Osteoblast (primary cell): Measurements from ENCODE around the gene TMEM140. TPM values are rescaled to one million over a fixed set of nuclear protein-coding genes. Genes with fewer than 3 reads are reported as not detected.

Experiments
- DNase-seq: peaks from one replicate; pipeline ENCODE4 v3.0.0; 2011; ENCODE audit warnings: low spot score, mixed read lengths; ENCODE audit not compliant: insufficient read length; ENCODE audit errors: missing footprints
- H2AFZ ChIP-seq: 2 replicates; pipeline ENCODE4 v1.6.0; 2011; ENCODE audit warnings: mild to moderate bottlenecking, low read length
- H3K27ac ChIP-seq: 2 replicates; pipeline ENCODE4 v1.5.1; 2011; ENCODE audit warnings: mild to moderate bottlenecking, low read depth, low read length, moderate library complexity
- H3K27me3 ChIP-seq: 2 replicates; pipeline ENCODE4 v1.6.0; 2012; ENCODE audit warnings: mild to moderate bottlenecking, control low read depth, inconsistent platforms, low read length, moderate library complexity; ENCODE audit not compliant: insufficient read depth
- H3K36me3 ChIP-seq: 2 replicates; pipeline ENCODE4 v1.5.1; 2011; ENCODE audit warnings: mild to moderate bottlenecking, low read length, control low read depth, moderate library complexity; ENCODE audit not compliant: insufficient read depth
- H3K4me1 ChIP-seq: 2 replicates; pipeline ENCODE4 v1.5.1; 2011; ENCODE audit warnings: mild to moderate bottlenecking, low read length, control low read depth, moderate library complexity; ENCODE audit not compliant: insufficient read depth
- H3K4me2 ChIP-seq: 2 replicates; pipeline ENCODE4 v1.6.0; 2011; ENCODE audit warnings: mild to moderate bottlenecking, low read length; ENCODE audit not compliant: insufficient read depth
- H3K4me3 ChIP-seq: fragments of 200-600 bp; sonication (generic); 3 replicates; pipeline ENCODE4 v1.5.1; 2012; ENCODE audit warnings: mild to moderate bottlenecking, low read length, inconsistent platforms; ENCODE audit not compliant: insufficient read depth
- H3K79me2 ChIP-seq: 2 replicates; pipeline ENCODE4 v1.6.0; 2012; ENCODE audit warnings: mild to moderate bottlenecking, low read length, control low read depth, inconsistent platforms; ENCODE audit not compliant: insufficient read depth
- H3K9me3 ChIP-seq: 2 replicates; pipeline ENCODE4 v1.5.1; 2011; ENCODE audit warnings: low read depth, low read length, control low read depth
- H4K20me1 ChIP-seq: 2 replicates; pipeline ENCODE4 v1.6.0; 2012; ENCODE audit warnings: mild to moderate bottlenecking, low read length, control low read depth; ENCODE audit not compliant: insufficient read depth
- total RNA-seq: library from RNA; depleted of rRNA; stranded (reverse); fragments of >200 nt; gene quantifications from 2 replicates; pipeline ENCODE4 v1.2.3, GENCODE V29; 2012
- TF ChIP-seq, protein P1 (sequence below): IDR thresholded peaks from 2 replicates; pipeline ENCODE4 v1.5.1; 2011; ENCODE audit warnings: mild to moderate bottlenecking, low read depth, low read length, moderate library complexity; ENCODE audit errors: extremely low read depth

The TMEM140 gene
- total RNA-seq, 1 donor, result 14.1 TPM

DNA sequence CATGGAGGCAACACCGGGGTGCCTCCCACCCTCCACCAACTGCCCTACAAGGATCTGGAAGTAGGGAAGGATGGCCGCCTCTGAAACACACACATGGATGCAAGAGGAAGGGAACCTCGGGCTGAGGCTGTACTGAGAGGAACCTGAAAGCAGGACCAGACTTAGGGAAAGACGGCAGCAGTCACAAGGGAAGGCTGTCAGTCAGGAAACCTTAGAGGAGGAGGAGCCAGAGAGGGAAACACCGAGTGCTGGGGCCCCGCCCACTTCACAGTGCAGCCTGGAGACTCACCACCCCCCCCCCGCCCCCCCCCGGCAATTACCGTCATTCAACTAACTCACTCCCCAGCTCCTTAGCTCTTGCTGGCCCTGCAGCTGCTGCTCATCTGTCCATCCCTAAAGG lies 20.1 kb downstream of the TMEM140 start:
- peaks cover 24% of the 10 kb centered on the region for H3K4me1 ChIP-seq

DNA sequence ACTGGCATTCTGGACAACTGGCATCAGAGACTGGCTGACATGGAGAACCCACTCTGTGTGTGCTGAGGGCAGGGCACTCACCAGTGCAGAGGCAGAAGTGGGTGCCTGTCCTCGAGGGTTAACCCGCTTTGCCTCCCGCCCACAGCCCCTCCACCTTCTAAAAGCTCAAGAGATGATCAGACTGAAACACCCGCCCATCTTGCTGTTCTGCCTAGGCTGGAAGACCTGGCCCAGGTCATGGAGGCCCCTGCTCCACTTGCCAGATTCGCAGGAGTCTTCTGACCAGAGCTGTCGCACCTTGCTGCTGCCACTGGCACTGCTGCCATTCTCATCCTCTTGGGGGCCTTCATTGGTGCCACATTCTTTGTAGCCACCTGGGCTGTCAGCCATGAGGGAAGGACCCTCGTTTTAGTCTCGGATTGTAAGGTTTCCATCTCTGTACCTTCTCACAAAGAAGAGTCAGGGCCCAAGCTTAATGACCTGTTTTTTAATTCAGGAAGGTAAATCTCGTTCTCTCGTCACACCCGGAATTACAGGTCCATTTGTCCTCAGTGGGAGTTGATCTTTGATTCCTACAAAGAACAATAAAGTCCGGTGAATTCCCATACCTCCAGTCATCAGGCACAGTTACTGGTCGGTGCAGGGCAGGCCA lies 20.7 kb downstream of the TMEM140 start:
- H3K4me1 ChIP-seq, result peaks cover 24% of the 10 kb centered on the region
- peak overlapping the region; percentile 89 for H3K27ac ChIP-seq
- no peak overlapping the region for H2AFZ ChIP-seq

More for the DNA sequence above, 20.1 kb downstream of the TMEM140 start:
- H3K4me2 ChIP-seq, result no peak overlapping the region
- H3K27me3 ChIP-seq, result no peaks in the 10 kb centered on the region
- no peak for DNase-seq
- no peak overlapping the region for H3K4me3 ChIP-seq
- H2AFZ ChIP-seq, result no peak overlapping the region
- peaks cover 16% of the 10 kb centered on the region for H4K20me1 ChIP-seq
- peaks cover 38% of the 10 kb centered on the region for H3K36me3 ChIP-seq
- no peaks in the 10 kb centered on the region for H3K9me3 ChIP-seq
- TF ChIP-seq, protein P1, sequence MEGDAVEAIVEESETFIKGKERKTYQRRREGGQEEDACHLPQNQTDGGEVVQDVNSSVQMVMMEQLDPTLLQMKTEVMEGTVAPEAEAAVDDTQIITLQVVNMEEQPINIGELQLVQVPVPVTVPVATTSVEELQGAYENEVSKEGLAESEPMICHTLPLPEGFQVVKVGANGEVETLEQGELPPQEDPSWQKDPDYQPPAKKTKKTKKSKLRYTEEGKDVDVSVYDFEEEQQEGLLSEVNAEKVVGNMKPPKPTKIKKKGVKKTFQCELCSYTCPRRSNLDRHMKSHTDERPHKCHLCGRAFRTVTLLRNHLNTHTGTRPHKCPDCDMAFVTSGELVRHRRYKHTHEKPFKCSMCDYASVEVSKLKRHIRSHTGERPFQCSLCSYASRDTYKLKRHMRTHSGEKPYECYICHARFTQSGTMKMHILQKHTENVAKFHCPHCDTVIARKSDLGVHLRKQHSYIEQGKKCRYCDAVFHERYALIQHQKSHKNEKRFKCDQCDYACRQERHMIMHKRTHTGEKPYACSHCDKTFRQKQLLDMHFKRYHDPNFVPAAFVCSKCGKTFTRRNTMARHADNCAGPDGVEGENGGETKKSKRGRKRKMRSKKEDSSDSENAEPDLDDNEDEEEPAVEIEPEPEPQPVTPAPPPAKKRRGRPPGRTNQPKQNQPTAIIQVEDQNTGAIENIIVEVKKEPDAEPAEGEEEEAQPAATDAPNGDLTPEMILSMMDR, result no peak
- peaks cover 28% of the 10 kb centered on the region for H3K79me2 ChIP-seq
- H3K27ac ChIP-seq, result no peak overlapping the region

DNA sequence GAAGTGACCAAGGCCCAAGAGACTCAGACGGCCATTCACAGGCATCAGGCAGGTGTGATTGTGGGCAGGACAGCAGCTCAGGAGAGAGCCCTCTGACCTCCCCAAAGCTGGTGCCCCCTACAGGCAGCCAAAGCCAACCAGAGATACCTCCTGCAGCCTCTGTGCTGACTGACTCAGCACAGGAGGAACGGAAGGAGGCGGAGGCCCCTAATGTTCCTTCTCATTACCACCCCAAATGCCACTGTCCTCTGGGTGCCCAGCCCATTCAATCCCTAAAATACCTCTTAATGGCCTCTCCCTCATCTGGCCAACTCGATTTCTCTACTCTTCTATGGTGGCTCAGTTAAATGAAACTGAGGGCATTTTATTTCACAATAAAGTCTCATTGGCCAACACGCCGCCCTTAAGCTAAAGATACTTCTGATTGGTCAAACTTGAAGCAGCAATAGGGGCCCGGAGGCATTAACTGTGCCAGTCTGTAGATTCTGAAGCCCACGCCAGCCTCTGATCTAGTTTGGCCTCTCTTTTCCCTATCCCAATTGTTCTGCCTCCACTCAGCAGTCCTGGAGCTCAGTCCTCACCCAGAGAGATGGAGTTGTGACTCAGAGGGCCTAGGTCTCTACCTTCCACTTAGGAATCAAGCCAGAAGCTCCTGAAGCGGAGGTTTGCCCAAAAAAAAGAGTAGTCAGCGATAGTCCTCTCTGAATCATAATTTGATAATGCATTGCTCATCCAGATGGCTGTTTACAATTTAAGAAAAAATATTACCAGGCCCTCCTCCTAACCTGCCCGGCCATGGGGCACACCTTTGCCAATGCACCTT lies 21.5 kb downstream of the TMEM140 start:
- H4K20me1 ChIP-seq, result peaks cover 16% of the 10 kb centered on the region
- peaks cover 38% of the 10 kb centered on the region for H3K36me3 ChIP-seq
- H3K27me3 ChIP-seq, result no peaks in the 10 kb centered on the region
- H3K4me1 ChIP-seq, result peaks cover 24% of the 10 kb centered on the region
- peak; percentile 92 for DNase-seq
- peaks cover 28% of the 10 kb centered on the region for H3K79me2 ChIP-seq
- TF ChIP-seq, protein P1, result peak; percentile 42
- H3K4me3 ChIP-seq, result peak overlapping the region; percentile 90
- H3K9me3 ChIP-seq, result no peaks in the 10 kb centered on the region
- H3K4me2 ChIP-seq, result peak overlapping the region; percentile 88
- peak overlapping the region; percentile 87 for H2AFZ ChIP-seq
- H3K27ac ChIP-seq, result peak overlapping the region; percentile 89

More for the DNA sequence above, 20.7 kb downstream of the TMEM140 start:
- DNase-seq, result no peak
- Histone ChIP-seq H3K36me3 (peaks cover 38% of the 10 kb centered on the region), H3K4me3 (peak overlapping the region; percentile 90), H4K20me1 (peaks cover 16% of the 10 kb centered on the region), H3K27me3 (no peaks in the 10 kb centered on the region), H3K4me2 (peak overlapping the region; percentile 88), H3K79me2 (peaks cover 28% of the 10 kb centered on the region), H3K9me3 (no peaks in the 10 kb centered on the region)
- TF ChIP-seq, protein P1, result no peak

- no peaks in the 10 kb centered on the region for H3K27me3 ChIP-seq
- H2AFZ ChIP-seq, result peak overlapping the region; percentile 87
- H3K36me3 ChIP-seq, result peaks cover 35% of the 10 kb centered on the region
- H3K27ac ChIP-seq, result peak overlapping the region; percentile 89
- no peak for DNase-seq
- peaks cover 24% of the 10 kb centered on the region for H3K4me1 ChIP-seq
- H3K79me2 ChIP-seq, result peaks cover 28% of the 10 kb centered on the region
- TF ChIP-seq, protein P1, result no peak
- H3K9me3 ChIP-seq, result no peaks in the 10 kb centered on the region
- H3K4me3 ChIP-seq, result peak overlapping the region; percentile 90
- peaks cover 16% of the 10 kb centered on the region for H4K20me1 ChIP-seq
- peak overlapping the region; percentile 88 for H3K4me2 ChIP-seq
Measured at GRCh38 chr7:135169964-135170273, 22.0 kb downstream of the TMEM140 start.
